HG02763 (cell line): ENCODE measurements around the gene ZNF423.

Experiments
- ATAC-seq: cut with Tn5 transposase; IDR thresholded peaks from one replicate; pipeline ENCODE4 v1.9.1; 2021; ENCODE audit warnings: mild to moderate bottlenecking, moderate library complexity; ENCODE audit not compliant: unreplicated experiment

ZNF423 gene

DNA sequence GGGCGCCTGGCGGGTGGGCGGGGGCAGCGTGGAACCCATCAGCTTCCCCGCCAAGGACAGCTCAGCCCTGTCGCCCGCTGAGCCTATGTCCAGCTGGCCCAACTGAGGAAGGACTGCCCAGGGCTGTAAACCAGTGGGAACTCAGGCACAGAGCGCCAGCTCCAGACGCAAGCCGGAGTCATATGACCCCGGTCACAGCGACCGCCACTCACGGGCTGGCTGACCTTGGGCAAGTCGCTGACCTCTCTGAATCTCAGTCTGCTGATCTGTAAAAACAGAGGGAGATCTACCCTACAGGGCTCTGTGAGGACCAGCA lies 312.3 kb downstream of the ZNF423 start:
- no peak for ATAC-seq

DNA sequence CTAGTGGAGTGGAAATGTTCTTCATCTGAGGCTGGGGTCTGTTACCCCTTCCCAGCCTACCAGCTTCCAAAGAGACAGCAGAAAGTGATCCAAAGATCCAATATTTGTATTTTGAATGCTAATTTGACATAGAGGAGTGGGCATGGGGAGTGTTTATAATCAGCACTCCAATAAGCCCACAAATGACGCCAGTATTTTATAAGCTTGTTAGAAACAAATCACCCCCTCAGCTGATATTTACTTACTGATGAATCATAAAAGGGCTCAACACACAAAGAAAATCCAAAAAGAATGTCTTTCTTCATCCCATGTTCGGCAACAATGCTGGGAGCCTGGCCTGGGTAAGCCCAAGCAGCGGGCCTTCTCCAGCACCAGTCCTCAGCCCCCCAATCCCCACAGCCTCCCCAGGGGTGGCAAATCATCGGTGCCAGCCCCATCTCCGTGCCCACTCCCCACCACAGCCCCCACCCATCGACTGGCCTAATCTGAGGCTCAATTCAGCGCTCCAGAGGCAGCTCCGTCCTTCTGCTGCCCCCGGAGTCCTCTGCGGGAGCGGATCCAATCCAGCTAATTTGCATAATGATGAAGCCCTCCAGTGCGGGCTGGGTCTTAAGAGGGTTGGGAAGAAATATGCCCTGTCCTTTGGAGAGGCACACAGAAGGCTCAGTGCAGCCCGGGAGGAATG lies 312.8 kb downstream of the ZNF423 start:
- no peak for ATAC-seq

DNA sequence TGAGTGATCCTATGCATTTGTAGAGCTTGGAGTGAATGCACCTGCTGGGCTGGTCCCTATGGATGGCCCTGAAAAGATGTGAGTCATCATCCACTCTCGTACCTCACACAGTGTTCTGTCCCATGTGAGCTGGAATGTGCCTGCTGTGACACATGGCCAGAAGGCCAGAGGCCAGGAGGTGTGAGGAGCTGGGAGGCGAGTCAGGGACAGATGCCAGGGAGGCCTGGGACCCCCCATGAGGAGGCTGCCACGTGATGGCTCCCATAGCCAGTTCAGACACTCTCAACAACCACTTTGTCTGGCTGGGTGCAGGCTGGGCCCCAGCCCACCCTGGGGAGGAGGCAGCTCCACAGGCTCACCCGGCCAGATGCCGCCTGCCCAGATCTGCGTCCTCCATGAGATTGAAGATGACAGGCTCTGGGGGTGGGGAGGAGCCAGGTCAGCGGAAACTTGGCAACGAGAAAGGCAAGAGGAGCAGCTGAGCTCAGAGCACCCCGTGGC lies 313.5 kb downstream of the ZNF423 start:
- ATAC-seq = no peak

DNA sequence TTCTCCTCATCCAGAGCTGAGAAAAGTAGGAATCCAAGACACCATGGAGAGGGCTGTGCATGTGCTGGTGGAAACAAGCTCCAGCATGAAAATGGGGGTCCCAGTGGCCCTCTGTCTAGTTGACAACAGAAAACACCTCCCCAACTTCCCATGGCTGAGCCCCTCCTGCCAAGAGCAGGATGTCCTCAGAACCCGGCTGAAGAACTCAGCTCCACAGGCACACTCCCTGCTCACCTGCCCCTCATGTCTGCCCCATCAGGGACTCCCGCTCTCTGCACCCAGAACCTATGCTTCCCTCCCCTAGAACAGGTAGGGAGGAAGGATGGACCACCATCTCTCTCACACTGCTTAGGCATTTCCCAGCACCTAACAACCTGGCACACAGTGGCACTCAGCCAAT lies 315.1 kb downstream of the ZNF423 start:
- no peak for ATAC-seq

DNA sequence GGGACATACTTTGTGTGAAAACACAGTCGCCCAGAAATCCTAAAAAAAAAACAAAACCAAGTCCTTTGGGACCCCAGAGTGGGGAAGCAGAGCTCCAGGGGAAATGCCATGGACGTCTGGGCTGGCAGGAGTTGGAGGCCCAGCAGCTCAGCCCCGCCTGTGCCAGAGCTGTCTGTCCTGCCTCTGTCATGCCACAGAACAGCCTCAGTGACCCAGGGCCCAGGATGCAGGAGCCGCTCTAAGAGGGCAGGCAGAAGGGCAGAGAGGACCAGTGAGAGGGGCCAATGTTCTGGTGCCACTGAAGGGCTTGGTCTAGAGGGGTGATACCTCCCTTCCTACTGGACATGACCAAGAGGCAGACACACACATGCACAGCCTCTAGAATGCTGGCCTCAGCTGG lies 316.2 kb downstream of the ZNF423 start:
- ATAC-seq = no peak

DNA sequence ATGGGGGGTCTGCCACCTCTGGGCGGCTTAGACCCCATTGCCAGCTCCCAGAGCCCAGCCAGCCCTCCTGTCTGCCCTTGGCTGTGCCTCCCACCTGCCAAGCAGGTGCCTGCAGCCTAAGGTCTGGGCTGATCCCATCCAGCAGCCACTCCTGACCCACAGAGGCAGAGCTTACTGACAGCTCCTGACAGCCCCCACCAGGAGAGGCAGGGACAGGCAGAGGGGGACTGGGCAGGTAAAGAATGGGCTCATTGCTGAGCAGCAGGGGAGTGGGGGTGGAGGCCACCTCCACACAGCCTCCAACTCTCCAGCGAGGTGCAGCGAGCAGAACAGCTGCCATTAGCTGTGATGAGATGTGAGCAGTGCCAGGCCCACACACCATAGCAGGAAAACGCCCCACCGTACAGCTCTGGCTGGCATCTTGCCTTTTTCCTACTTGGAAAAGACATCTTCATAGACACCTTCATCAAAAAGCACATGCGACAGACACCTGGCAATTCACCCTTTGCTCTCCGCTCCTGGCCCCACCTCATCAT lies 317.9 kb downstream of the ZNF423 start:
- ATAC-seq = no peak

DNA sequence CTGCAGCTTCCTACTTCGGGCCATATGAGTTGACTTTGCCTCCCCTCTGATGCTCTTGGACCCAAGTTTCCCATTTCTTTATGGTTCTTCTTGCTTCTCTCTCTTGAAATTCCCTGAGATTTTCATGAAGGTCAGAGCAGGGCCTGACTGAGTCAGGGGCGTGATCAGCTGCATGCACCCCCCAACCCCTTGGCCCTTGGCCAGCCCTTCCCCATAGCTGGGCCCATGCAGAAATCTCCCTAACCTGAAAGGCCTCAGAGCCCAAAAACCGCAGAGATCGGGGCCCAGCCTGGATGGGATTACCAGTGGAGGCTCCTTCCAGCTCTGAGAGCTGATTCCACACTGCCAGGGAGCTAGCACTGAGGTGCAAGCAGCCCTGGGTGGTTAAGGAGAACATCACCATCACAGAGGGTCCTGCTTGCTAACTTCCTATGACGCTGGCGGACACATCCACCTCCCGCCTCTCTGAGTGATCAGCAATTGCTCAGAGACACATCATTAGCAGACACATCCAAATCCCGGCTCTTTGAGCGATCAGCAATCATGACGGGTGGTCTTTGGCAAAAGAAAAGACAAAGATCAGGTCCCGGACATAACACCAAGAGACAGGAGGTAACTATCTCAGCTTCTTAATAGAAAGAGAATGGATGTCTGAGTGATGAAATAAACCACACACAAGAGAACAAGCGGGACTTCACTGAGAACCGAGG lies 320.9 kb downstream of the ZNF423 start:
- ATAC-seq = no peak

DNA sequence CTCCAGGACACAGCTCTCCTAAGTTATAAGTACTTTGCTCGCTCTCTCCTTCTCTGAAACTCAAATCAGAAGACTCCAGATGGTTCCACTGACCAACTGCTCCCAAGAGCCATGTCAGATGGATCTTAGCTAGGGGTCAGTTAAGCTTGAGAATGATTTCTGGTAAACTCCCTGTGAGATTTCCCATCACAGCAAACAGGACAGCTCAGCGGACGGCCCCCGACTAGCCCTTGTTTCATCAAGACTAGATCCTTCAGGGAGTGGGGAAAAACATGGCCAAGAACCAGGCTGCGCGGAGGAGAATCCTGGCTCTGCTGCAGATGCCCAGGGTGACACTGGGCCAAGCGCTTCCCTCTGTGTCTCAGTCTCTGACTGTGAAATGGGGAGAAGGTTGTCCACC lies 322.5 kb downstream of the ZNF423 start:
- no peak for ATAC-seq

DNA sequence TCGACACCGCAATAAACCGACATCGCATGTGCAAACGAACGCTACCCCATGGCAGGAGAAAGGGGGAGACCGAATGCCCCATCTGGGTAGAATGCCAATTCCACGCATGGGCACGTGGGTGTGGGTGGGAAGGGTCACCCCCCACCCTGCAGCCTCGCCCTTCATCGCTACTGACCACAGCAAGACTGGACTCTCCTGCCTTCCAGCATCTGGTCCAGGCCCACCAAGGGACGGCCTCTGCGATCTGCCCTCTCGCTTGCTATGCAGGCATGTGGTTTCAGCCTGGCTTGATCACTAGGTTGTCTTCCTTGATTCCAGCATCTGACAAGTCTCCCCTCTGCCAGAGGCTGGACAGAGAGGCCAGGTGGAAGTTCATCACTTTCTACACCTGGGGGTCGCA lies 323.0 kb downstream of the ZNF423 start:
- ATAC-seq = no peak

DNA sequence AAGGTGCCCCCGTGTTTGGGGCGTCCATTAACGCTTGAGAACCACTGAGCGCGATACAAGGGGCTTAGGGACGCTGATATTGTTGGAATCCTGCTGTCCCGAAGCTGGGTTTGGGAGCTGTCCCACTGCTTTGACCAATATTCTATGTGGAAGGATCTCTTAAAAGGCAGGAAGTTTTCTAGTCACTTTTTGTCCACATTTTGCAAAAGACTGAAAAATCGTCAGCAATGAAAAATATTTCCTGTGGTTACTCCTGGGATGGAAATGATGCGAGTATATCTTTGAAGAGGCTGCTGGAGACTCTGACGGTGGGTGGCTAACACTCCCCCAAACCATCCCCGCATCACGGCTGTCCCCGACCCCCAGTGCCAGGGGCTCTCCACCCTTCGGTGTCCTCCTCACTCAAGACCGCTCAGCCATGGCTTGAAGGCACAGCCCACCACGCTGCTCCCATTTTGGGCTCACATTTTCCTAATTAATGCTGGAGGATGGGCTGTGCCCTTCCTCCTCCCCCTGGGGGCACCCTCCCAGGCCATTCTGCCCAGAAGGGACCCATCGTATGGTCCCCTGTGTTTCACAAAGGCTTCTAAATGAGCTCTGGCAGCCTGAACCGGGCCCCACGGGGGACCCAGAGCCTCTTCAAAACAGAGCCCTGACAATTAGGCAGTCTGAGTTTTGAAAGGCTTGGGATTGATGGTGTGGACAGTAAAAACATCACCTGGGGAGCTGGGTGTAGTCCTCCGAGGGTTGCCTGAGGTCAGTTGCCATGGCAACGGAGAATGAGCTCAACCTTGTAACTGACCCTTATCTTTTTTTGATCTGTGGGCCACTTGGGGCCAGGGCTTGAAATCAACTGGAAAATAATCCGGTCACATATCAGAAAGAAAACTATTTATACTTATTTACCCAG lies 323.7 kb downstream of the ZNF423 start:
- ATAC-seq = no peak

DNA sequence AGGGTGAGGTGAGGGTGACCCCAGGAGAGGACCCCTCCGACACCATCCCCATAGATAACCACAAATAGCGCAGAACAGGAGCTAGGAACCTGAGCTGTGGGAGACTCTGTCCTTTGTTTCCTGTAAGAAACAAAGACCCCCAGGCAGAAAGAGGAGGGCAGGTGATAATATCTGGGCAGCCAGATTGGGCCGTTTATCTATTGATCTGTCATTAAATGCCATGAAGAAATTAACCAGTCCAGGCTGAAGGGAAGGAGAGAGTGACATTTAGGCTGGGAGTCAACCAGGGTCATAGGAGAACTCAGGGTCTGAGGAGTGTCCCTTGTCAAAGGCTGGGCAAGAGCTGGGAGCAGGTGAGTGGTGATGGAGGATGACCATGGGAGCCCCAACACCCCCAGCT lies 324.5 kb downstream of the ZNF423 start:
- no peak for ATAC-seq

DNA sequence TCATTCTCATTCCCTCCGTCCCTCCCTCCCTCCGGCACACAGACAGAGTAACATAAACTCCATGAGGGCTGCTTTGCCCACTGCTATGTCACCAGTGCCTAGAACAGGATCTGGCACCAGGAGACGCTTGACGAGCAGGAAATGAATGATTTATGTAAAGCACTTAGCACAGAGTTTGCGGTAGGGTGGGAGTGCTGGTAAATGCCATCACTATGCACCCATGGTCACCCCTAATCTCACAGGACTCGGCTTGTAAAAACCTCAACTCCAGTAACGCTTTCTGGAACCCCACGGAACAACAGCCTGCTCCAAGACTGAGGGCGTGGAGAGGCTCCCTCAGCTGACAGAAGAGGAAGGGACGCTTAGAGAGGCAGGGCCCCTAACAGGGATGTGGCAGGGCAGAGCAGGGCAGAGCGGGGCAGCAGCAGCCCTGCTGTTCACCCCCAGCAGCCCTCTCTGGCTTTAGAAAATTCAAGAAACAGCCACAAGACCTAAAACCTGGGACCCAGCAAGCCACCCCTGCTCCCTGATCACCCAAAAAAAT lies 325.4 kb downstream of the ZNF423 start:
- ATAC-seq = no peak

DNA sequence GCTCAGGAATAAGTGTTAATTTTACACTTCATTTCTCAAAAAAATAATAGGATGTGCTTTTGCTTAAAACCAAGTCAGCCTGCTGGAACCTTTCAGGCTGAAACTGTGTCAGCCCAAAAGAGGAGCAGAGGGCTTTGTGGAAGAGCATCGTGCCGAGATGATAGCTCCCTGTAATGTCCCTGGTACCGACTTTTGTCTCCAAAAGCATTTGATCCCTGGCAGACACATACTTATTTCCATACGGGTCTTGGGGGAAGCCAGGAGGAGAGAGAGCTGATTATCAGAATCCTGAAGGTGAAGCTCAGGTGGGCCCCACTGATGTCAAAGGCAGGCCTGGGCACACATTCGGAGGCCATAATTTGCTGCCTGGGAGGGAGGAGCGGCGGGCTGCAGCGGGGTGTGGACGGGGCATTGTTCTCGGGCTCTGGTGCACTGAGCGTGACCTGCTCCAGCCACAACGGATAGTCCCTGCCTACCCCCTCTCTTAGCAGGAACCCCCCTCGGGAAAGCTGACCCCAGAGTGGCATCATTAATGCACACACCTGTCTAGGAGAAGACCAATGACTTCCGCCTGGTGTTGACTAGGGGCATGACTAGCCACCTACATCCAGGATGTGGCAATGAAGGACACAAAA lies 326.4 kb downstream of the ZNF423 start:
- no peak for ATAC-seq

DNA sequence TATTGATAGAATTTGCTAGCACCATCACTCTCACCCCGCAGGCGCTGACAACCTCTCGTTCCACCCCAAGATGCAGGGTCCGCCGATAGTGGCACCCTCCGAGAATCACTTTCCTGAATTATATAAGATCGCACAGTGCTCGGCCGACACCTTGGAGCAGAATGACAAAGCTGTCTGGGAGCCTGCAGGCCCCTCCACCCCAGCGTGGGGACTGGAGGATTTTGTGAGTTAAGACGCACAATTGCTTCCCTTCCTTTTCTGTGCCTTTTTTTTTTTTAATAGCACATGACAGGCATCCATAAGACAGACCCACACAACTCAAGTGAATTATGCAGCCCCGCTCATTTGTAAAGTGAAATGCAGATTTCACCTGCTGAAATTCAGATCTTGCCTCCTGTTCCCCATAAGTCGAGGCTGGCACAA lies 327.0 kb downstream of the ZNF423 start:
- no peak for ATAC-seq

DNA sequence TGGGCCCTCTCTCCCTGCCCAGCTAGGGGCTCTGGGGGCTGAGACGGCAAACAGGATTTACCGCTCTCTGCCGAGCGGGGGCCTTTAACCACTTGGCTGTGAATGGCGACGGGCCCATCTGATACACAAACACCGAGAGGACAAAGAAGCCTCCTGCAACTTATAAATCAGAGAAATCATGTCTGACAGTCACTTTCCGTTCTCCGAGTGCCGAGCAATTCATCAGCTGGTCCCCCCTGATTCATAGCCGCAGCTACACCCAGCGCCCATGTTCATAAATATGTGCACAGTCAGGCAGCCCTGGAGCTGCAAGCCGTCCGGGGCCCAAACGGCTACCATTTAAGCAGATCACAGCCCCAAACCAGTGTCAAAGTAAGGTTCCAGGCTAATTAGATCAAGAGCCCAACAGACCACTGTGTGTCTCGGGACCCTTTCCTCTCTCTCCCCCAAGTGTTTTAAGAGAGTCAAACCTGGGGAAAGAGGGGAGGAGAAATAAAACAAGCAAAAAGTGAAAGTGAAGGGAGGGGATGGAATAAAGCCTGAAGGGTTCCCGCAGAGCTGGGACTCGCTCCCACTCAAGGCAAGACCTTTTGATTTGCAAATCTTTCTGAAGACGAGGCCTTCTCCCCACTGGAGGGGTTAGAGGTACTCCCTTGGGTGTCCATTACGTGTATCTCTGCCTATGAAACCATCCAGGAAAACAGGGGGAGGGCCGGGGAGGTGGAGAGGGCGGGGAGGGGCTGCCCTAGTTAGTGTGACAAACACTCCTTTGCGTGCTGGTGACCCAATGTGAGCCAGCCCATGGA lies 327.6 kb downstream of the ZNF423 start:
- no peak for ATAC-seq

DNA sequence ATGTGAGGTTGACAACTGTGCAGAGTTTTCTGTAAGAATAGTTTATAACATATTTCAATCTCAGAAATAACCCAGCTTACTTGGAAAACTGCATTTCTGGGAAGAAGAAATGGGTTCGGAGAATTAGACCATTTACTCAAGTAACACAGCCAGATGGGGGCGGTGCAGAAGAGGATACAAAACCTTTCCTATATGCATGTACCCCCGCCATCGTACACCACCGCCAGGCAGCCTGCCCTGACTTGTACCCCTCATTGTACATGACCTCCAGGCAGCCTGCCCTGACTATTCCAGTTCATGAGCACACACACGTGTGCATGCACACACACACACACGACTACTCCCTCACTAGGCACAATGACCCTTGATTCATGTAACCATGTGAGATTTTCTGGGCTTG lies 328.3 kb downstream of the ZNF423 start:
- no peak for ATAC-seq

DNA sequence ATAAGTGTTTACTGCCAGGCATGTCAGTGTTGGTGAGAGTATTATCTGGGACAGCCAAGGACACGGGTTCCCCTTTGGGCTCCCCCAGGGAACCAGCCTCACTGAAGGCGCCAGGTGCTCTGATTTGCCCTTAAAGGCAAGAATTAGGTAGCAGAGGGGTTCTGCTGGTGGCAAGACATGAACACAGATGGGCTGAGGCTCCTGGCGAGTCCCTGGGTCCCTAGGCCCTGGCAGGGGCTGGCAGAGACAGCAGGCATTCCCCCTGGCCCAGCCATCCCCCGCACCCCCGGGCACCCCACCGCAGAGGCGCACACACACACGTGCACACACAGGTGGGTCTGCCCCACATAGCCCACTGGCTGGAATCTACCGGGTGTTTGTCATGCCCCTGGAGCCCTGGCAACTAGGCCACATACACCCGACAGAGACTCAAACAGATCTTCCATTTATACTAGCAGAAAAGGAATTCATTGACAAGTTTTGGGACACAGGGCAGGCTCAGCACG lies 329.0 kb downstream of the ZNF423 start:
- no peak for ATAC-seq

DNA sequence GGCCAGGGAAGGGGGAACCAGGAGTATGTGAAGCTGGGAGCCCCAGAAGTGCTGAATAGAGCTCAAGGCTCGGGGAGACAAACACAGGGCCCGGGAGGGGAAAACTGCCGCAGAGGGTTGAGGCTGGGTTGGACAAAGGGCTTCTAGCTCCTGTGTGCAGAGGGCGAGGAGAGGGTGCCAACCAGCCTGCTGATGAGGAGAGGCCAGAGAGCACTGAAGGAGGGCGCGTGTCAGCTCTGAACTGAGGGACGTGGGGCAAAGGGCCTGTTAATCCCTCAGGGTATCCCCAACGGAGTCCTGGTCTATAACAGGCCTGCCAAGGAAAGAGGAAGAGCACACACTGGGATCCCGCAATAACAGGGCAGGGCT lies 331.0 kb downstream of the ZNF423 start:
- no peak for ATAC-seq

DNA sequence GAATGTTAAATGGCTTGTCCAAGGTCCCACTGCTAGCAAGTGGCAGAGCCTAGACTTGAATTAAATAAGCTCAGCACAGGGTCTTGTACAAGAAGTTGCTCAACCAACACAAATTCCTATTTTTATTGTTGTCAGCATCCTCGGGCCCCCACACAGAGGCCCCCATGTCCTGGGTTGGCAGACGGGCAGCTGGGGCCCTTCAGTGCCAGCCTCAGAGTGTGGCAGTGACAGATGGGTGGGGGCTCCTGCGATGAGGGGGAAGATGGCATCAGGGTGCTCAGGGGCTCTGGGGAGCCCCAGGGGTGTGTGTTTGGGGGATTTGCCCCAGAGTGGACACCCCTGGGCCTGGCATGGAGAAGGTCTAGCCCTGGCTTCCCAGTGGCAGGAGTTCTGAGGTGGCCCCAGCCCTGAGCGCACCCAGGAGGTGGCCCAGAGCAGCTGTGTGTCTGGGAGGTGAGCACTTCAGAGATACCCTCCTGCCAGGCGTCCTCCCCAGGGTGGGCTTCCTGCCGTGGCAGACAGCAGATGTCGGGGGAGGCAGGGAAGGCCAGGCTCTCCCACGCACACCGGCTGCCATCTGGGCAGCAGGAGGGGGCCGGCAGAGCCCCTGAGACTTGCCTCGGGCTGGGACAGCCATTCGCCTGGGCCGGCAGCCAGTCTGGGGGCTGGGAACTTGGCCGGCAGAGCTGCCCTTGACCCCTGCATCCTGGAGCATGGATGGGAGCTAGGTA lies 331.5 kb downstream of the ZNF423 start:
- no peak for ATAC-seq
